ENCODE measurements around the gene ERMP1. TPM values are rescaled to one million over a fixed set of nuclear protein-coding genes. Genes with fewer than 3 reads are reported as not detected.

ERMP1 gene
- total RNA-seq: 10.1 and 10.2 TPM in 2 replicates

GRCh38 chr9:5832538-5833529 lies at the start of gene ERMP1:
Gene ERMP1, minus strand, starts transcription at chr9:5833117. Its CDS starts 90 bp downstream, at chr9:5833027.

Other genes with a start within 250 kb of the ERMP1 start
- 15.6 and 16.4 TPM in 2 replicates for gene RIC1, start 204.0 kb downstream of the ERMP1 start, total RNA-seq
- not detected in 2 replicates for gene MLANA, start 57.8 kb upstream of the ERMP1 start, total RNA-seq
- gene RANBP6, start 182.5 kb upstream of the ERMP1 start, total RNA-seq: 24.8 and 27.1 TPM in 2 replicates